HG03521 (cell line): ENCODE measurements around the gene CTAG1A.
"Not testable (repeated sequence)": the region's sequence is repeated elsewhere in the genome, so short reads cannot be mapped to it uniquely, and the experiment has no call there.

Experiments used
- ATAC-seq: cut with Tn5 transposase; IDR thresholded peaks from one replicate; pipeline ENCODE4 v1.9.1; 2021; ENCODE audit warnings: mild to moderate bottlenecking, moderate library complexity; ENCODE audit not compliant: unreplicated experiment

Gene CTAG1A

GRCh38 chrX:154570361-154570760 is 14.6 kb upstream of the CTAG1A start:
- not testable (repeated sequence) for ATAC-seq

- ATAC-seq: not testable (repeated sequence)
These were observed 11.9 kb upstream of the CTAG1A start for GRCh38 chrX:154573061-154573460.

DNA sequence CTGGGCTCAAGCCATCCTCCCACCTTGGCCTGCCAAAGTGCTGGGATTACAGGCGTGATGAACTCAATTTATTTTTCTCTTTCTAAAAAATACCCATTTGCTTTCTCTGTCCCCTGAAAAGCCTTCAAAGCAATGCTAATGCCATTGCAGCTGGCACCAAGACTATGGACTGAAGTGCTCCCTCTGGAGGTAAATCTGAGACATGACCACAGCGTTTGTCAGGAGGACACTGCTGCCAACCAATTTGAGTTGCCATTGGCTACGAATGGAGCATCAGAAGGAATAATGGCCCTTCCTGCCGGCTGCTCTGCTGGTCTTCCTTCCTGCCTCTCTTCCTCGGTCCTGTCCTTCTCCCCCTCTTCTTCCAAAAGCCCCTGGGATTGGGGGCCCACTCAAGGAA is 9.9 kb upstream of the CTAG1A start:
- not testable (repeated sequence) for ATAC-seq

DNA sequence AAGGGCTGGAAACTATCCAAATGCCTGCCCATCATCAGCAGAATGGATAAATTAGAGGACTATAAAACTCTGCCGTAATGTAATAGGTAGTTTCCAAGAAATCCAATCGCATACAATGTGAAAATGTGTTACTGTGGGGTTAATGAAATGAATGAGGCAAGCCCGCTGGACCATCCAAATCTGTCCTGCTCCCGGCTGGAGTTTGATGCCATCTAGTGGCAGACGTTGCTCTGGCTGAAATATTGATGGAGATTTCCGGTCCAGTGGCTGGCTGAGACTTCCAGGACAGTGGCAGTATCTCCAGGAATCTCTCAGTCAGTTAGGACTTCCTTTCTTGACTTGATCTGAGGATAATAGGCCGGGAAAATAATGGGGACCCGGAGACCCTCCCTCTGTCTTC is 1.9 kb upstream of the CTAG1A start:
- not testable (repeated sequence) for ATAC-seq

- ATAC-seq: not testable (repeated sequence)
These were observed 5.5 kb downstream of the CTAG1A start for GRCh38 chrX:154590415-154590814.

DNA sequence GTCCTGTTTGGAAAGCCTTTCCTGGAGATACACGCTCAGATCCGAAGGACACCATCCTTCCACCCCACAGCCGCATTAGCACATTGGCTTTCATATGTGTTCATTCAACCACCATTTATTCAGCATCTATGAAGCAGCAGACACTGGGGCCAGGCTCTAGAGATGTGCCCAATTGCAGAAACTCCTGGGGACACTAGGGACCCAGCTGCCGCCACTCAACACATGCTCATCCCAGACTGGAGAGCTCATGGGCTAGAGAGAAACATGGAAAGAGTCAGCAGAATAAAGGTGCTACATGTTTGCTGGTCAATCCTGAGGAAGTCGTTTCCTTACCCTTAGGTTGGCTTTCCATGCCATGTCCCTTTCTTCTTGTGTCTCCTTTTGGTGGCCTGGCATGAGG is 7.6 kb downstream of the CTAG1A start:
- ATAC-seq: no peak

DNA sequence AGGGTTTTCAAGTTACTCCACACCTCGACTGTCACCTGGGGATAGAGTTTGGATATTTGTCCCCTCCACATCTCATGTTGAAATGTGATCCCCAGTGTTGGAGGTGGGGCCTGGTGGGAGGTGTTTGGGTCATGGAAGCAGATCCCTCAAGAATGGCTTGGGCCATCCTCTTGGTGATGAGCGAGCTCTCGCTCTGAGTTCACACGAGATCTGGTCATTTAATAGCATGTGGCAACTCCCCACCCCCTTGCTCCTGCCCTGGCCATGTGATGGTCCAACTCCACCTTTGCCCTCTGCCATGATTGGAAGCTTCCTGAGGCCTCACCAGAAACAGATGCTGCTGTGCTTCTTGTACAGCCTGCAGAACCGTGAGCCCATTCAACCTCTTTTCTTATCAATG is 8.3 kb downstream of the CTAG1A start:
- no peak for ATAC-seq

- ATAC-seq: no peak
These were observed 9.6 kb downstream of the CTAG1A start for GRCh38 chrX:154594491-154594890.

- ATAC-seq: no peak
These were observed 10.8 kb downstream of the CTAG1A start for GRCh38 chrX:154595559-154596249.

- no peak for ATAC-seq
These were observed 11.5 kb downstream of the CTAG1A start for GRCh38 chrX:154596290-154596929.

DNA sequence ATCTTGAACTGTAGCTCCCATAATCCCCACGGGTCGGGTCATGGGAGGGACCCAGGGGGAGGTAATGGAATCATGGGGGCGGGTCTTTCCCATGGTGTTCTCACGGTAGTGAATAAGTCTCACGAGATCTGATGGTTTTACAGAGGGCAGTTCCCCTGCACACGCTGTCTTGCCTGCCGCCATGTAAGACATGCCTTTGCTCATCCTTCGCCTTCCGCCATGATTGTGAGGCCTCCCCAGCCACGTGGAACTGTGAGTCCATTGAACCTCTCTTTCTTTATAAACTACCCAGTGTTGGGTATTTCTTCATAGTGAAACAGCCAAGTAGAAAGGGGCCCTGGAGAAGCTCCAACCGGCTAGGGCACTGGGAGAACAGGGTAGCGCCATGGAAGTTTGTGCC is 12.3 kb downstream of the CTAG1A start:
- no peak for ATAC-seq

DNA sequence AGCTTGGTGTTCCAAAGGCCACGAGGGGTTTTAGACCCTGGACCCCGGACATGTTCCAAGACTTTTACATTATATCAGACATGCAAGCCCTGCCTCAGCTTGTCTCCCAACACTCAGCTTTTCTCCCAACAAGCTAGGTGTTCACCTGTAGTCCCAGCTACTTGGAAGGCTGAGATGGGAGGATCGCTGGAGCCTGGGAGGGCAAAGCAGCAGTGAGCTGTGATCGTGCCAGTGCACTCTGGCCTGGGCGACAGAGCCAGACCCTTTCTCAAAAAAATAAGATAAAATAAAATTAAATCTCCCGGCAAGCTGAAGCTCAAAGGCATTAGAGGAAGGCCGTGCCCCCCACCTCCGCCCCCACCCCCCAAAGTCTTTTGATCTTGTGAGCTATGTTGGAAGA is 13.7 kb downstream of the CTAG1A start:
- ATAC-seq: no peak

GRCh38 chrX:154599531-154599930 is 14.6 kb downstream of the CTAG1A start:
- no peak for ATAC-seq

DNA sequence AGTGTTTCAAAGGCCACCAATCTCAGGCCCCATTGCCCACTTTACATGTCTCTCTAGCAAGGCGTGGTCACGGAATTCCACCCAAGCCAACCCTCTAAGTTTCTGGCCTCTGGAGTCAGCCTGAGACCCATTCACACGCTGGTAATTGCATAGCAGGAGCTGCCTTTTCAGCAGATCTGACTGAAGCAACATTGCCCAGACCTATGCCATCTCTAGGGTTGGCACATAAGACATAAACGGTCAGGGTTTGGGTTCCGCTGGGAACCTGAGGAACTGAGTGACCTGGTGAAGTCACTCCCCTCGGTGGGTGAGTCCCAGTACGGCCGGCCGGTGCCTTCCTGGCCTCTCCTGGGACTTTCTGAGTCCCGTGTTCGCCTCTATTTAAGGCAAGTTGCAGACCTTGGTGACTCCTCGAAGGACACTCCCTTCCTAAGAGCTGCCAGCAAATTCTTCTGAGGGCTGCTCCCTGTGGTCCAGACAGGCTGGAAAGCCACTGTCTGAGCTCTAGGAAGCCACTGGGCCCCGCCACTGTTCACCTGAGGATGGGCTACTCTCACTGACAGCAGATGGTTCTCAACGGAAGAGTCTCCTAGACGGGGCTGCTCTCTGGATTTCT is 15.9 kb downstream of the CTAG1A start:
- no peak for ATAC-seq

DNA sequence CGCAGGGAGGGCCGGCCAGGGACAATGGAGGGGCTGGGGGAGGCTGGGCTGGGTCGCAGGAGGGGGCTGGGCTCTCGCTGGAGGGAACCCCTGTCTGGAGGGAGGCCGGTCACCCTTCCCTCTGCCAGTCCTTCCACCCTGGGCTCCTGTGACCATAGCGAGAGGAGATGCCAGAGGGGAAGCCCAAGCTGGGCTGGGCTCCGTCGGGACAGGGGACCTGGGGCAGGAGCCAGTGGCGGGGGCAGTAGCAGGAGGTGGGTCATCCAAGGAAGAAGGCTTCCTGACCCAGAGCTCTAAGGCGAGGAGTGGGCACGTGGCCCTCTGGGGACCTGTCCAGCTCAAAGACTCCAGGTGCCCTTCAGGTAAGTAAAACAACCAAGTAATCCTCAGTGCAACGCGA is 17.3 kb downstream of the CTAG1A start:
- ATAC-seq: no peak

DNA sequence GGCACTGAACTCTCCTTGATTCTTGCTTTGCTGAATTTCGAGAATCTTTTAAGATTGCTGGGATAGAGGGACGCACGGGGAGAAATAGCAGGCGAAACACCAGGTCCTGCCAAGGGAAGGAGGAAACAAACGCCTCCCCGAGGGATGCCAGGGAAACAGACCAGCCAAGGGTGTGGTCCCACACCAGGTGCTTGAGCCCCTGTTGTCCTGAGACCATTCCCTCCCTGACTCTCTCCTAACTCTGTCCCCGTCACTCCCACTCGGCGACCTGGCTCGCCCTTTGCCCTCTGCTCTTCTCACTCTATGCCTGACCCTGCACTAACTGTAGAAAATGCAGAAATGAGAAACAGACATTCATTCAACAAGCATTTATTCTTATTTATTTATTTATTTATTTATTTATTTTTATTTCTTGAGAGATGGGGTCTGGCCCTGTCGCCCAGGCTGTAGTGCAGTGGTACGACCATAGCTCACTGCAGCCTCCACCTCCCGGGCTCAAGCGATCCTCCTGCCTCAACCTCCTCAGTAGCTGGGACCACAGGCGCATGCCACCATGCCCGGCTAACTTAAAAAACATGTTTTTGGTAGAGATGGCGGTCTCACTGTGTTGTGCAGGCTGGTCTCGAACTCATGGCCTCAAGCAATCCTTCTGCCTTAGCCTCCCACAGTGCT is 18.0 kb downstream of the CTAG1A start:
- no peak for ATAC-seq

- no peak for ATAC-seq
These were observed 18.8 kb downstream of the CTAG1A start for GRCh38 chrX:154603438-154604430.

- ATAC-seq: no peak
These were observed 20.6 kb downstream of the CTAG1A start for GRCh38 chrX:154605566-154605965.

- ATAC-seq: no peak
These were observed 22.4 kb downstream of the CTAG1A start for GRCh38 chrX:154607370-154607769.

DNA sequence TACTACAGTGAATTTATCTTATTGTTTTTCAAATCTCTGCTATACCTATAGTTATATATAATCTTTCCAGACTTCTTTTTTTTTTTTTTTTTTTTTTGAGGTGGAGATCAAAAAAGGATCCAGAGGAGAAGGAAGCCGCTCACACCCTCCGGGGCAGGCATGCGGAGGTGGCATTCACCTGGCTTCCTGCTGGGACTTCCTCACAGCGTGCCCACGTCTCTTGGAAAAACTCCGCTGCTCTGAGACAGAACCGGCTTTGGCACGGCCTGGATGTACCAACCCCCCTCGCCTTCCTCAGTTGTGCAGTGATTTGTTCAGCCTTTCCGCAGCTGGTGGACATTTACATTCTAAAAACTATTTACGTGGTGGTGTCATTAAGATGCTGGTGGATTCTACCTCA is 23.0 kb downstream of the CTAG1A start:
- not testable (repeated sequence) for ATAC-seq
